ENCODE results near the gene RBP5.
A peak's percentile ranks its signal among the peaks of the same experiment; 100 is the strongest.

Gene RBP5

GRCh38 chr12:7102582-7102981 lies 26.1 kb downstream of the RBP5 start:
- no peak for DNase-seq (ENCODE audit: low read depth in 3 of 3)

DNA sequence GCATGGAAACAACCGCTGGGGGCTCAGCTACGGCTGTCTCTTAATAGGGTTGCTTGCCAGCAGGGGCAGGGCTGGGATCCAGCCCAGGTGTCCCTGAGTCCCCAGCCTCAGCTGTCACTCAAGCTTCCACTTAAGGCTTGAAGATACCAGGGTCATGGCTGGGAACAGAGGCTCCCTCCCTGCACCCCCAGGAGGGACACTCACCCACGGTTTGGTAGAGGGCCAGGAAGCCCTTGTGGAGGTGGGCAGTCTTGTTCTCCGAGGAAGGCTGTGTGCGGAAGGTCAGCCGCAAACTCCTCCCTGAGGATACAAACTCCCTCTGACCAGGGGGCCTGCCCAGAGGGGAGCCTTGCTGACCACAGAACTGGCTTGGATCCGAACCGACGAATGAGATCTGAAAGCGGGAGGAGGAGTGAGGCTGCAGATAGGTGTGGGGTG lies 27.0 kb downstream of the RBP5 start:
- DNase-seq (ENCODE audit: low read depth in 3 of 3): no peak

DNA sequence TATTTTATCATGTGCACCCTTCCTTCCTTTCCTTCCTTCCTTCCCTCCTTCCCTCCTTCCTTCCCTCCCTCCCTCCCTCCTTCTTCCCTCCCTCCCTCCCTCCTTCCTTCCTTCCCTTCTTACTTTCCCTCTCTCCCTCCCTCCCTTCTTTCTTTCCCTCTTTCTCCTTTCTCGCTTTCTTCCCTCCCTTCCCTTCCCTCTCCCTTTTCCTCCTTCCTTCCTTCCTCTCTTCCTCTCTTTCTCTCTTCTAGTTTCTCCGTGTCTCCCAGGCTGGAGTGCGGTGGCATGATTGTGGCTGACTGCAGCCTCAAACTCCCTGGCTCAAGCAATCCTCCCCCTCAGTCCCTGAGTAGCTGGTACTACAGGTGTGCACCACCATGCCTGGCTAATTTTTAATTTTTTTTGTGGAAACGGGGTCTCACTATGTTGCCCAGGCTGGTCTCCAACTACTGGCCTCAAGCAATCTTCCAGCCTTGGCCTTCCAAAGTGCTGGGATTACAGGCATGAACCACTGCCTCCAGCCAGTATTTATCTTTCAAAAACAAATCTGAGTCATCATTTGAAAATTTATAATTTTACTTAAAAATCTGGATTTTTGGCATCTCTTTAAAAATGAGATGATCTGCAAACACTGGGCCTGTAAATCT lies 27.5 kb downstream of the RBP5 start:
- no peak for DNase-seq (ENCODE audit: low read depth in 3 of 3)

- DNase-seq (ENCODE audit: low read depth in 3 of 3): no peak
These were observed 28.4 kb downstream of the RBP5 start for GRCh38 chr12:7100239-7100638.

GRCh38 chr12:7099290-7099996 lies 29.2 kb downstream of the RBP5 start:
- DNase-seq (ENCODE audit: low read depth in 3 of 3): no peak

- DNase-seq (ENCODE audit: low read depth in 3 of 3): no peak
These were observed 31.7 kb downstream of the RBP5 start for GRCh38 chr12:7096979-7097378.

DNA sequence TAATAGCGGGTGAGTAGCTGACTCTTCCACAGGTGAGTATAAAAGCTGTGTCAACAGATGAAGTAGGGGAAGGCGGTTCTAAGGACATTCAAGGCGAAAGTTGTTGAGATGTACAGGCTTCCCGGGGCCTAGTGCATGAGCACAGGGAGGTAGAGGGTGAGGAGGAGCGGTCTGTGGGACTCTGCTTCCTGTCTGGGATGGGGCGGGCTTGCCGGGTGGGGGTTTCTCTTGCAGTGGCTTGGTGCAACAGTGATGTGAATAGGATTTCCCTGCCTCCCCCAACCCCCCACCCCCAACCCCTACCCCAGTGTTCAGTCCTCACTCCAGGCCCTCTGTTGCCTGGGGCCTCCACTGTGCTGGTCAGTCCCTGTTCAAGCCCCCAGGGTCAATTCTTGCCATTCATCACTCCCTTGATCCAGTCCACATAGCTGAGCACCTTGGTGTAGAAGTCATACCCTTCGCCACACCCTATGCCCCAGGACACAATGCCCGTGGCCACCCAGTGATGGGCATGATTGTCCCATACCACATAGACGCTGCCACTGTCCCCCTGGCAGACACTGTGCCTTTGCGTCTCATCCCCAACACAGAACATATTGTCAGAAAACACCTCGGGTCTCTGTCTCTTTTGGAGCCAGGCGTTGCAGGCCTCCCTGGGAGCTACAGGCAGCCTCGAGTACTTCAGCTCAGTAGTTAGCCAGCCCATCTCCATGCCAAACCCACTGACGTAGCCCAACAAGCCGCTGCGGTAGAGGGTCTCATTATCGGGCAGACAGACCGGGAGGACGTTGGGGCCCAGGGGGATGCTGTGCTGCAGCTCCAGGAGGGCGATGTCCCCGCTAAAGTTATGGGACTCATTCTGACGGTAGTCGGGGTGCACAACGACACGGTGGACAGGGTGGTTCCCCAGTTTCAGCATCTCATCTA lies 32.4 kb downstream of the RBP5 start:
- DNase-seq (ENCODE audit: low read depth in 3 of 3): no peak

- no peak for DNase-seq (ENCODE audit: low read depth in 3 of 3)
These were observed 34.8 kb downstream of the RBP5 start for GRCh38 chr12:7093892-7094291.

DNA sequence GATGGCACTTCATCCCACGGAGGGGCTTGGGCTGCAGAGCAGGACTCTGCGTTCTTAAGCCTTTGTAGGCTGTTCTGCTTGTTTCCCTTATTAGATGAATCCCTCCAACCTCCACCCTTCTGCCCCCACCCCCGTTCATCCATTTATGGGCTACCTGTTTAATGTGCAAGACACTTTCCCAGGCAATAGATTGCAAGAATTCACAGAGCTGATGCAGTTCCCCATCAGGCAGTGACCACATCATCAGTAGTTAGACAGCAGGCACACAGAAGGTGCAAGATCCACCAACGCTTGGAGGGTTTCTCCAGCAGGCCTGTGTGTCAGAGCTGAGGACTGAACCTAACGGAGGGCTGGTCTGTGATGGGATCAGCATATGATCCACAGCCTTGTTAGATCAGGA lies 35.2 kb downstream of the RBP5 start:
- no peak for DNase-seq (ENCODE audit: low read depth in 3 of 3)

DNA sequence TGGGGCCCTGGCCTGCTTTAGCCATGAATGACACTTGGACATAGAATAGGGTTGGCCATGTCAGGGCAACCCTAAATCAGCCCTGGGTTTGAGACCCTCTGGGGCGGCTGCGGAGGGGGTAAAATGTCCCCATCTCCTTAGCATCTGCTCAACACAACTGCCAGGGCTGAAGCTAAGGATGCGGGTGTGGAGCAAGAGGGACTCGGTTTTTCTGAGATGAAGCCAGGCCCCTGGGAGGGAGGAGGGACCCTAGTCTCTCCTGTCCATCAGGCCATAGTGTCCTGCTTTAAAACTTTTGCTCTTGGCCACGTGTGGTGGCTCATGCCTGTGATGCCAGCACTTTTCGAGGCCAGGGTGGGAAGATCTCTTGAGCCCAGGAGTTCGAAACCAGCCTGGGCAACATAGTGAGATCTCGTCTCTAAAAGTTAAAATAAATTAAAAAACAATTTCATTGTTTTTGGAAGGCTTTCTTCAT lies 35.7 kb downstream of the RBP5 start:
- DNase-seq (ENCODE audit: low read depth in 3 of 3): no peak

GRCh38 chr12:7092229-7092985 lies 36.3 kb downstream of the RBP5 start, which contains the start of gene C1R:
TSS of gene C1R (minus strand) at chr12:7092445. CDS start at chr12:7092388, 57 bp downstream.
- peak; percentile 39 to 64 (median 56) for DNase-seq (ENCODE audit: low read depth in 3 of 3)

DNA sequence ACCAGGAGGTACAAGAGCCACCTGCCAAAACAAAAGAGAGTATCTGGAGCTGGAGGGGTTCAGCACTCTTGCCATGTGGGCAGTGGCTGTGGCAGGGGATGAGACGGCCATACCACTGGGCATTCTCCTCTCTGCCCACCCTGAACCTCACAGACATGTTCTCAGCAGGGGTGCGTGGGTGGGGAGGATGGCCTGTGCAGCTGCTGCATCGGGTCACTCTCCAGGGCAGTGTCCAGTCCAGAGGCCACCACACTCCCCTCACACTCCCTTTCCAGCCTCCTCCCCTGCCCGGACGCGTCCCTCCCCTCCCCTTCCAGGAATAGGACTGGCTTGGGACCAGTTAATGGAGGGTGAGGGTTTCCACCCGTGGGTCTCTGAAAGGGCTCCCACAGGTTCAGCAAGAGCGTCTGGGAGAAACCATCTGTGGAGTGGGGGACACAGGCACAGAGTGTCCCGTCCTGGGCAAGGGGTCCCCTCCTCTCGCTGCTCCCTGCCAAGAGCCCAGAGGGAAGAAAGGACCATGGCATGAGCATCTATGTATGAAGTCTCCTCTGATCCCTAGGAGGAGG lies 36.9 kb downstream of the RBP5 start:
- no peak for DNase-seq (ENCODE audit: low read depth in 3 of 3)

DNA sequence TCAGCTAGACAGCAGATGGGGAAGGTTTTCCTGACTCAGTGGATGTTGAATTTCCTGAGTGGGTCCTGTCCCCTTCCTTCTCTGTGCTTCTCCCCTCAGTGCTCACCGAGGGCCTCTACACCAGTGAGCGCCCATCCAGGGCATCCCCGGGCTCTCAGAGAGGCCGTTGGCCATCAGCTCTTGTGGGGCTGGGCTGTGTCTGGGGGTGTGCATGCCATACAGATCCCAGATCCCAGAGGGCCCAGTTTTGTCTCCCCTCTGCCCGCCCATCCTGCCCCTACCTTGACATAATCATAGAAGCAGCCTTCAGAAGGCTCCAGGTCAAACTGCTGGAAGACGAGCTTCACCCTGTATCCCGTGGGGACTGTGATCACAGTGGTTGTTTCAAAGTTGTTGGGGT lies 37.5 kb downstream of the RBP5 start:
- DNase-seq (ENCODE audit: low read depth in 3 of 3): no peak

DNA sequence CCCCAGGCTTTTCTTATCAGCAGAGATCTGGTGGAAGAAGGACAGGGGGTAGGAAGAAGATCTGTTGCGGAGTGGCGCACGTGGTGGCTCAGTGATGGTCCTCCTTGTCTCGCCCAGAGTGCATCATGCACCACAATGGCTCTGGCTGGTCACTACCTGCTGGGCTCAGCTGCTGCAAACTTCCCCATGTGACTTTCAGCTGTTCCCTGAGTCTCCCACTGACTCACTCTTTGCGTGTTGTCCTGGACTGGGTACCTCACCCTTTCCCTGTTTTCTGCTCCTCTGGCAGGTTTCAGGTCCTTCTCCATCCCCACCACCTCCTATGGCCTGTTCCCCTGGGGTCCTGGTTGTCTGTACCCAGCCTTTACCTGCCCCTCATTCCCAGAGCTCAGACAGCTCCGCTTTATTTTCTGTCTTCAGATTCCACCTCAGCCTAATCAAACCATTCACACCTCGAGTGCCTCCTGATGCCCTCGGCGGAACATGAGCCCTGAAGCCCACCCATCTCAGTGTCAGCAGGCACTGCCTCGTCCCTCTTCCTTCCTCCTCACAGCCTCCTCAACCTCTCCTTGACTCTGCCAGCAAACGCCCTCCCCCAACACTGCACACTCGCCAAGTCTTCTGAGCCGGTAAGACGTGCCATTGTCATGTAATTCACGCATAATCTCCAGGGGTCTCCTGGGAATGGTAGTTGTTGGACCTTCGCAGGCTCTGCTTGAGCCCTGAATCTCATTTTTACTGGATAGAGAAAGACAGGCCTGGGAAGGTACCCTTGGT lies 38.3 kb downstream of the RBP5 start:
- no peak for DNase-seq (ENCODE audit: low read depth in 3 of 3)

- no peak for DNase-seq (ENCODE audit: low read depth in 3 of 3)
These were observed 39.4 kb downstream of the RBP5 start for GRCh38 chr12:7089196-7089871.

- DNase-seq (ENCODE audit: low read depth in 3 of 3): no peak
These were observed 45.6 kb downstream of the RBP5 start for GRCh38 chr12:7083125-7083524.

GRCh38 chr12:7081037-7081436 lies 47.7 kb downstream of the RBP5 start:
- no peak for DNase-seq (ENCODE audit: low read depth in 3 of 3)

DNA sequence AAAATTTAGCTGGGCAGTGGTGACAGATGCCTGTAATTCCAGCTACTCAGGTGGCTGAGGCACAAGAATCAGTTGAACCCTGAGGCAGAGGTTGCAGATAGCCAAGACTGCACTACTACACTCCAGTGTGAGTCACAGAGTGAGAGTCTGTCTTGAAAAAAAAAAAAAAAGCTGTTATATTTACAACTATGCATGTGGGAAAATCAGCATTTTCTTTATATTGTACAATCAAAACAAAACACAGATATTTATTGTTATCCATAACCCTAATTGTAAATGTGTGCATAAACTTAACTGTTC lies 48.9 kb downstream of the RBP5 start:
- DNase-seq (ENCODE audit: low read depth in 3 of 3): no peak

- DNase-seq (ENCODE audit: low read depth in 3 of 3): no peak
These were observed 50.5 kb downstream of the RBP5 start for GRCh38 chr12:7078163-7078562.

DNA sequence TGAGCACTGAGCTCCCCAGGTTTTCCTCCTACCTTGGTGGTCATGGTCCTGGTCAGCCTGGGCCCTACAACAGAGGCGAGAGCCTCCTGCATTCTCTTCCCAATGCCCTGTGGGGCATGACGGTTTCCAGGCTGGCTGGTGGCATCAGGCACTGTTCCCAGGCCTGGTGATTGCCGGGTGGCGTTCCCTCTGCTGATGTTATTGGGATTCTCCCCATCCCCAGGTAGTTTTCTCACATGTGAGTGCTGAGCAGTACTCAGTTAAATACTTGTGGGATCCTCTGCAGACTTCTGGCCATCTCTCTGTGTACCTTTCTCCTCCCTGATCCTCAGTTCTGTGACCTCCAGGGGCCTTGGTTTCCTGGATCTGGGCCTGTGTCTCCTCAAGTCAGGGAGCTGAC lies 52.2 kb downstream of the RBP5 start:
- no peak for DNase-seq (ENCODE audit: low read depth in 3 of 3)
